Smooth muscle cell (in vitro differentiated cells): ENCODE data around the gene TOMM7. TPM values are rescaled to one million over a fixed set of nuclear protein-coding genes. Genes with fewer than 3 reads are reported as not detected.
"Not testable (repeated sequence)": the region's sequence is repeated elsewhere in the genome, so short reads cannot be mapped to it uniquely, and the experiment has no call there.

ENCODE experiments used
- DNase-seq: peaks from one replicate; lab custom pipeline; 2025; ENCODE audit not compliant: unreplicated experiment; lab: John Stamatoyannopoulos, UW
- H2AFZ ChIP-seq: fragments of 200-600 bp; sonication (generic); 2 replicates; pipeline ENCODE4 v1.6.0; 2016; ENCODE audit warnings: antibody characterized with exemption, low read depth, mild to moderate bottlenecking
- H3F3A ChIP-seq: fragments of 200-600 bp; sonication (generic); 2 replicates; pipeline ENCODE4 v1.6.0; 2017; ENCODE audit warnings: antibody characterized with exemption, low read depth
- H3K27ac ChIP-seq: fragments of 200-600 bp; sonication (generic); 2 replicates; pipeline ENCODE4 v1.5.1; 2016; ENCODE audit warnings: low read depth, mild to moderate bottlenecking
- H3K27me3 ChIP-seq: fragments of 200-600 bp; sonication (generic); 2 replicates; pipeline ENCODE4 v1.6.1; 2016; ENCODE audit warnings: low read depth, mild to moderate bottlenecking
- H3K36me3 ChIP-seq: fragments of 200-600 bp; sonication (generic); 2 replicates; pipeline ENCODE4 v1.5.1; 2016; ENCODE audit warnings: low read depth
- H3K4me1 ChIP-seq: fragments of 200-600 bp; sonication (generic); 2 replicates; pipeline ENCODE4 v1.5.1; 2016; ENCODE audit warnings: low read depth
- H3K4me2 ChIP-seq: fragments of 200-600 bp; sonication (generic); 2 replicates; pipeline ENCODE4 v1.6.0; 2016; ENCODE audit warnings: mild to moderate bottlenecking
- H3K4me3 ChIP-seq: fragments of 200-600 bp; sonication (generic); 2 replicates; pipeline ENCODE4 v1.5.1; 2016; ENCODE audit warnings: mild to moderate bottlenecking
- H3K79me2 ChIP-seq: fragments of 200-600 bp; sonication (generic); 2 replicates; pipeline ENCODE4 v1.6.0; 2016; ENCODE audit warnings: low read depth, mild to moderate bottlenecking
- H3K9ac ChIP-seq: fragments of 200-600 bp; sonication (generic); 2 replicates; pipeline ENCODE4 v1.6.0; 2016; ENCODE audit warnings: low read depth
- H3K9me3 ChIP-seq: fragments of 200-600 bp; sonication (generic); replicated peaks from 2 replicates; pipeline ENCODE4 v1.5.1; 2016; ENCODE audit warnings: low read depth
- H4K20me1 ChIP-seq: fragments of 200-600 bp; sonication (generic); 2 replicates; pipeline ENCODE4 v1.6.0; 2016; ENCODE audit warnings: low read depth
- CTCF ChIP-seq: fragments of 200-600 bp; sonication (generic); IDR thresholded peaks from 2 replicates; pipeline ENCODE4 v1.5.1; 2017; ENCODE audit warnings: borderline replicate concordance, mild to moderate bottlenecking, antibody characterized with exemption; ENCODE audit not compliant: insufficient read depth, poor library complexity, severe bottlenecking
- WGBS: methylation state at CpG from one replicate; pipeline ENCODE4 v1.1.7; 2016; ENCODE audit warnings: low lambda C conversion rate; 5-methylcytosine and 5-hydroxymethylcytosine counted together
- polyA plus RNA-seq: library from polyadenylated mRNA; unstranded; fragments of >200 nt; fragmentation: Nextera tagmentation; extraction: Ambion mirVana; gene quantifications from 2 replicates; pipeline ENCODE4 v1.2.1, GENCODE V29; 2016
- total RNA-seq: library from RNA; depleted of rRNA; stranded (reverse); fragments of >200 nt; gene quantifications from 2 replicates; pipeline ENCODE4 v1.2.3, GENCODE V29; 2014

TOMM7 gene
- total and polyA plus RNA-seq, 2 experiments from 2014 or later, result 202 to 285 TPM

GRCh38 chr7:22805227-22805626 lies 17.4 kb downstream of the TOMM7 start:
- 86% methylated on average over 2 of the region's 2 CpGs for WGBS
- no peak for DNase-seq
- Histone ChIP-seq H3K4me3 (no peak overlapping the region), H3K27ac (no peak overlapping the region), H2AFZ (no peak overlapping the region), H3K36me3 (no peaks in the 10 kb centered on the region), H3K4me1 (no peaks in the 10 kb centered on the region), H3K9me3 (no peaks in the 10 kb centered on the region), H3K27me3 (no peaks in the 10 kb centered on the region), H3F3A (no peaks in the 10 kb centered on the region), H4K20me1 (no peaks in the 10 kb centered on the region), H3K79me2 (no peaks in the 10 kb centered on the region), H3K4me2 (no peak overlapping the region), H3K9ac (no peak overlapping the region)
- no peak for TF ChIP-seq CTCF

DNA sequence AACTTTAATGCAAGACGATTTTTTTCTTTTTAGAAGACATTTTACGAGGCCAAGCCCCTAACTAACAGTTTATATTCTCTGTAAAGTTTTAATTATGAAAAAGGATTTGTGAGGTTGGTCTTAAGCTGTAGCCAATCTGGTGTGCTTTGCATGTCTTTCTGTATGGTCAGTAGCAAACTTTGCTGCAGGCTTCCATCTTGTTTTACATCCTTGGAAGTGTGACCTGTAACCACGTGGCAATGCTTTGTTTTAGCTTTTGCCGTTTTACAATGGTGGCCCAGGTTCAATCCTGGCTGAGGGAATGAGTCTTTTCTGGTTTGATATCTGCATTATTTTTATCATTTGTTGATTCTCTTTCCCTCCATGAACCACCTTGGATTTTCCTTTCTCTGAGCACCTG lies 19.8 kb downstream of the TOMM7 start:
- H3K36me3 ChIP-seq, H3K27ac ChIP-seq, H3K4me2 ChIP-seq, H2AFZ ChIP-seq, H3K9me3 ChIP-seq, DNase-seq, H3K4me3 ChIP-seq, H4K20me1 ChIP-seq, H3F3A ChIP-seq, H3K79me2 ChIP-seq, H3K9ac ChIP-seq, H3K4me1 ChIP-seq, H3K27me3 ChIP-seq: not testable (repeated sequence)
- WGBS, result 59% methylated on average over 4 of the region's 4 CpGs

GRCh38 chr7:22802426-22802825 lies 20.2 kb downstream of the TOMM7 start:
- H3K4me2 ChIP-seq, result no peak overlapping the region
- no peak overlapping the region for H2AFZ ChIP-seq
- no peaks in the 10 kb centered on the region for H4K20me1 ChIP-seq
- H3K27ac ChIP-seq, result no peak overlapping the region
- no peak overlapping the region for H3K4me3 ChIP-seq
- no peak for DNase-seq
- no peaks in the 10 kb centered on the region for H3K9me3 ChIP-seq
- H3K79me2 ChIP-seq, result no peaks in the 10 kb centered on the region
- H3K4me1 ChIP-seq, result no peaks in the 10 kb centered on the region
- no peaks in the 10 kb centered on the region for H3F3A ChIP-seq
- H3K9ac ChIP-seq, result no peak overlapping the region
- no peak for TF ChIP-seq CTCF
- no peaks in the 10 kb centered on the region for H3K27me3 ChIP-seq
- no peaks in the 10 kb centered on the region for H3K36me3 ChIP-seq
- 69% methylated on average over 4 of the region's 4 CpGs for WGBS

- H3K9me3 ChIP-seq, result no peaks in the 10 kb centered on the region
- no peaks in the 10 kb centered on the region for H3K79me2 ChIP-seq
- no peaks in the 10 kb centered on the region for H3F3A ChIP-seq
- no peak overlapping the region for H2AFZ ChIP-seq
- no peak overlapping the region for H3K4me2 ChIP-seq
- no peak overlapping the region for H3K4me3 ChIP-seq
- 80% methylated on average over 4 of the region's 4 CpGs for WGBS
- no peaks in the 10 kb centered on the region for H3K4me1 ChIP-seq
- H3K9ac ChIP-seq, result no peak overlapping the region
- TF ChIP-seq CTCF, result no peak
- H3K27ac ChIP-seq, result no peak overlapping the region
- DNase-seq, result no peak
- H3K27me3 ChIP-seq, result no peaks in the 10 kb centered on the region
- H4K20me1 ChIP-seq, result no peaks in the 10 kb centered on the region
- no peaks in the 10 kb centered on the region for H3K36me3 ChIP-seq
Observed at GRCh38 chr7:22801912-22802311, 20.7 kb downstream of the TOMM7 start.
